Chondrocyte (in vitro differentiated cells): ENCODE data around the gene PACS1. TPM values are rescaled to one million over a fixed set of nuclear protein-coding genes. Genes with fewer than 3 reads are reported as not detected.

Experiments
- DNase-seq: peaks from one replicate; pipeline ENCODE4 v3.0.0; 2021; ENCODE audit warnings: mixed read lengths, low spot score
- H3K27ac Mint-ChIP-seq: one replicate; pipeline ENCODE4 v1.8.0; 2021; ENCODE audit warnings: mild to moderate bottlenecking, moderate library complexity, mixed read lengths; ENCODE audit not compliant: unreplicated experiment
- H3K27me3 Mint-ChIP-seq: 2 replicates; pipeline ENCODE4 v1.8.0; 2021; ENCODE audit warnings: low read depth, mixed read lengths
- H3K36me3 Mint-ChIP-seq: 2 replicates; pipeline ENCODE4 v1.8.0; 2021; ENCODE audit warnings: low read depth, mixed read lengths
- H3K4me1 Mint-ChIP-seq: 2 replicates; pipeline ENCODE4 v1.8.0; 2021; ENCODE audit warnings: low read depth, mild to moderate bottlenecking, mixed read lengths
- H3K4me3 Mint-ChIP-seq: one replicate; pipeline ENCODE4 v1.8.0; 2021; ENCODE audit warnings: mild to moderate bottlenecking, moderate library complexity, mixed read lengths; ENCODE audit not compliant: unreplicated experiment
- H3K9me3 Mint-ChIP-seq: 2 replicates; pipeline ENCODE4 v1.8.0; 2021; ENCODE audit warnings: low read depth, mixed read lengths
- CTCF ChIP-seq: fragments of 200-600 bp; sonication (generic); IDR thresholded peaks from 2 replicates; pipeline ENCODE4 v1.5.0; 2021; ENCODE audit warnings: antibody characterized with exemption, mild to moderate bottlenecking, moderate library complexity
- total RNA-seq: library from RNA; stranded (reverse); gene quantifications from 3 replicates; pipeline ENCODE4 v1.2.1, GENCODE V29; 2021

Gene PACS1
- total RNA-seq, 1 donor from 2014 or later: 90.7 TPM

DNA sequence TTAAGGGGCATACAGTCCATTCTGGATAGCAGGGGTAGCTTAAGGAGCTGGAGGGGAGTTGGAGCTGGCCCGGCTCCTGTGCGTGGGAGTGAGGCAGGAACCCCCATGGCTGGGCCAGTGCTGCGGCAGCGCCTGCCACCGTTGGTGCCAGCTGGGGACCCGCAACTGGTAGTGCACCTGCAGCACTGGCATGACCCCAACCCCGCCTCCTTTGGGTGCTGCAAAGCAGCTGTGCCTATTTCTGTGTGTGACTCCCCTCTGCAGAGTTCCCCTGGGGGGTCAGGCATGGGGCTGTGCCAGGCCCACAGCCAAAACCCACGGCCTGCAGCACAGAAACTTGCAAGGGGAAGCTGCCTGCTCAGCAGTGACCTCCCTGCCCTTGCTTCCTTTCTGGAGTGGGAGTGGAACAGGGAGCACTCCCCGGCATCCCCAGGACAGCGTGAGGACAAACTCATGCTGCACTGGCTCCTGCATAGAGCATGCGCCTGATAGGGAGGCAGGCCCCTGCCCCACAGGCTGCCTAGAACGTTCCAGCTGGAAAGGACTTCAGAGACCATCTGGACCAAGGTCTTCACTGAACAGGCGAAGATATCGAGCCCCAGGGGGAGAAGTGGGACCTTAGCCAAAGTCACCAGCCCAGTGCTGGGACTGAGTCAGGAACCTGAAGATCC lies 172.2 kb downstream of the PACS1 start:
- Mint-ChIP-seq H3K36me3 (peaks cover 21% of the 10 kb centered on the region), H3K9me3 (no peaks in the 10 kb centered on the region), H3K4me3 (no peak overlapping the region), H3K27me3 (no peaks in the 10 kb centered on the region), H3K4me1 (no peaks in the 10 kb centered on the region), H3K27ac (no peak overlapping the region)
- DNase-seq: no peak
- TF ChIP-seq CTCF: no peak

GRCh38 chr11:66243782-66244535 lies 173.9 kb downstream of the PACS1 start:
- no peaks in the 10 kb centered on the region for H3K4me1 Mint-ChIP-seq
- H3K4me3 Mint-ChIP-seq: no peak overlapping the region
- no peak for TF ChIP-seq CTCF
- H3K36me3 Mint-ChIP-seq: peaks cover 24% of the 10 kb centered on the region
- DNase-seq: no peak
- H3K9me3 Mint-ChIP-seq: no peaks in the 10 kb centered on the region
- peak overlapping the region; percentile 57 for H3K27ac Mint-ChIP-seq
- no peaks in the 10 kb centered on the region for H3K27me3 Mint-ChIP-seq

GRCh38 chr11:66247295-66247694 lies 177.2 kb downstream of the PACS1 start:
- TF ChIP-seq CTCF: no peak
- H3K4me1 Mint-ChIP-seq: no peaks in the 10 kb centered on the region
- H3K9me3 Mint-ChIP-seq: no peaks in the 10 kb centered on the region
- H3K36me3 Mint-ChIP-seq: peaks cover 26% of the 10 kb centered on the region
- peak overlapping the region; percentile 8 for H3K27ac Mint-ChIP-seq
- H3K4me3 Mint-ChIP-seq: no peak overlapping the region
- DNase-seq: no peak
- no peaks in the 10 kb centered on the region for H3K27me3 Mint-ChIP-seq

DNA sequence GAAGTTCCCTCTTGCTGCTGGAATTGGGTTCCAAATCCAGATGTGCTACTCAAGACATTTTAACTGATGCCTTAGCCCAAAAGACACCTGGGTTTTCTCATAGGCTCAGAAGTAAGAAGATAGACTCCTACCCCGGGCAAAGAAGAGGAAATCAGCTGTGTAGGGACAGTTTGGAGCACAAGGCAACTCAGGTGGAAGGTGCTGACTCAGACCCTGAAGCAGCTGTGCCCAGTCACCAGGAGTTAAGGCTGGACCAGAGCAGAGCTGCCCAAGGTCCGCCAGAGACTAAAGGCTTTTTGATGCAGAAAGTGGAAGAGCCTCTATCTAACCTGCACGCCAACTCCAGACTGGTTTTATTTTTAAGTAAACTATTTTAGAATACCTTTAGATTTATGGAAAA lies 177.7 kb downstream of the PACS1 start:
- H3K27me3 Mint-ChIP-seq: no peaks in the 10 kb centered on the region
- no peak for DNase-seq
- no peak overlapping the region for H3K27ac Mint-ChIP-seq
- no peak for TF ChIP-seq CTCF
- H3K36me3 Mint-ChIP-seq: peaks cover 24% of the 10 kb centered on the region
- no peaks in the 10 kb centered on the region for H3K9me3 Mint-ChIP-seq
- H3K4me1 Mint-ChIP-seq: no peaks in the 10 kb centered on the region
- no peak overlapping the region for H3K4me3 Mint-ChIP-seq

- H3K36me3 Mint-ChIP-seq: peaks cover 24% of the 10 kb centered on the region
- no peak overlapping the region for H3K4me3 Mint-ChIP-seq
- no peaks in the 10 kb centered on the region for H3K27me3 Mint-ChIP-seq
- H3K27ac Mint-ChIP-seq: no peak overlapping the region
- TF ChIP-seq CTCF: no peak
- no peak for DNase-seq
- no peaks in the 10 kb centered on the region for H3K4me1 Mint-ChIP-seq
- no peaks in the 10 kb centered on the region for H3K9me3 Mint-ChIP-seq
Measured at GRCh38 chr11:66248903-66249302, 178.8 kb downstream of the PACS1 start.
